DMS 273 (cell line): ENCODE measurements around the gene SLC37A1.

Experiments used
- DNase-seq: peaks from one replicate; lab custom pipeline; 2025; ENCODE audit not compliant: unreplicated experiment; lab: John Stamatoyannopoulos, UW

The SLC37A1 gene

GRCh38 chr21:42505090-42505726 lies 8.4 kb upstream of the SLC37A1 start:
- DNase-seq: no peak

DNA sequence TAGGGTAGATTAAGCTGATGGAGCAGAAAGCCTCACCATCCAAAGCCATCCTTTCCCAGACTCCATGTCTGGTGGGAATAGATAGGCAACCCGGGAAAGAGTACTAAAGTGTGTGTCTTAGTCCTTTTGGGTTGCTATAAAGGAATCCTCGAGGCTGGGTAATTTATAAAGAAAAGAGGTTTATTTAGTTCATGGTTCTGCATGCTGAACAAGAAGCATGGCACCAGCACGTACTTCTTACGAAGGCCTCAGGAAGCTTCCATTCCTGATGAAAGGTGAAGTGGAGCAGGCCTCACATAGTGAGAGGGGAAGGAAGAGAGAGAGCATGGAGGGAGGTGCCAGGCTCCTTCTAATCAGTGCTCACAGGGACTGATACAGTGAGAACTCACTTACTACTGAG lies 6.2 kb upstream of the SLC37A1 start:
- DNase-seq: no peak

- DNase-seq: no peak
Measured at GRCh38 chr21:42508371-42508770, 5.3 kb upstream of the SLC37A1 start.

DNA sequence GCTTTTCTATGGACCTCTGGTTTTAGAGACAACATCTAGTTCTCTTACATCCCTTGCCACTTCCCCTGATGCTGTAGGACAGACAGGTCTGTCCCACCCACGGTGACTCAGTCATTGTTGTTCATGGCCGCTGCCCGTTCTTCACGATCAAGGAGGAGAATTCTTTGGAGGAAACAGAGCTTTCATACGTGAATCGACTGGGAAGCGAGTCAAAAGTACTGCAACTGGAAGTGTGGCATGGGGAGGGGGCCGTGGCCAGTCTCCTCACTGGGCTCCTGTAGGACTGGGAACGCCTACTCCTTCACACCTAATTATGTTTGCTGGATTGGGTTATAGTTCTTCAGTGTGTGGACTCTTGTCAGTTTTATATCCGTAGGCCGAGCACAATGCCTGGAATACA lies 4.4 kb upstream of the SLC37A1 start:
- no peak for DNase-seq

- no peak for DNase-seq
Measured at GRCh38 chr21:42512346-42513034, 1.2 kb upstream of the SLC37A1 start.

DNA sequence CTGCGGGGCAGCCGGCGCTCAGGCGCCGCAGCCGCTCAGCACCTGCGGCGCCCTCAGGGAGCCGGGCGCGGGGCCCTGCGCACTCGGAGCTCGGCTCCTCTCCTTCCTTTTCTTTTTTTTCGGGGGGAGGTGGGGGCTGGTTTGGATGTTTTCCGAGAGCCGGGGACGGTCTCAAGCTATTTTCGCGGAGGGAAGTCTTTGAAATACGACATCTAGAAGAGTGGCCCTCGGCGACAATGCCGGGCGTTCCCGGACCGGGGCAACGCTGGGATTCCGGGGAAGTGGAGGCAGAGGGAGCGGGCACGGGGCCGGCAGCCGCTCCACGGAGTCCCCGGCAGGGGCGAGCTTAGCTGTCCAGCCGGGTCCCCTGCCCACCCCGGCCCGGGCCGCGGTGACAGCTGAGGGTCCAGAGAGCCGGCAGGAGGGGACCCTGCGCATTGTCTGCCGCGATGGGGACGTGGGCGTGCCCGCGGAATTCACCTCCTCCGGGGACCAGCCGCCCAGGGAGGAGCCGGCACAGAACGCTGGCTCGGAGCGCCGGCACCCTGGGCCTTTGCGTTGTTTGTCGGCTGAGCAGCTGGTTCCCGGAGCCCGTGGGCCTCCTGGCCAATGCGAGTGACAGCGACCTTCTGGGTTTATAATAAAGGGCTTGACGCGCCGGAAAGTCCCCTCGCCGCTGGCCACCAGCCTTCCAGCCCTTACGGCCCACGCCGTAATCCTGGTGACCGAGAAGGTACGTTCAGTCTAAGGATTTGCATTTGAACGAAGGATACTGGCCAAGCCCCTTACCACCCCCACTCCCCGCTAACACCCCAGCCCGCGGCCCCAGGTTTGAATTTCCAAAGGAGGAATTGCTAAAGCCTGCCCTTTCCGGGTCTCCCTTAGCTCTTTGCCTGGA lies 582 bp downstream of the SLC37A1 start:
- peak; percentile 54 for DNase-seq

- DNase-seq: no peak
Measured at GRCh38 chr21:42514883-42515228, 1.2 kb downstream of the SLC37A1 start.

GRCh38 chr21:42515708-42516502 lies 2.3 kb downstream of the SLC37A1 start:
- DNase-seq: no peak

GRCh38 chr21:42518215-42518614 lies 4.6 kb downstream of the SLC37A1 start:
- no peak for DNase-seq

GRCh38 chr21:42518626-42519025 lies 5.0 kb downstream of the SLC37A1 start:
- no peak for DNase-seq

DNA sequence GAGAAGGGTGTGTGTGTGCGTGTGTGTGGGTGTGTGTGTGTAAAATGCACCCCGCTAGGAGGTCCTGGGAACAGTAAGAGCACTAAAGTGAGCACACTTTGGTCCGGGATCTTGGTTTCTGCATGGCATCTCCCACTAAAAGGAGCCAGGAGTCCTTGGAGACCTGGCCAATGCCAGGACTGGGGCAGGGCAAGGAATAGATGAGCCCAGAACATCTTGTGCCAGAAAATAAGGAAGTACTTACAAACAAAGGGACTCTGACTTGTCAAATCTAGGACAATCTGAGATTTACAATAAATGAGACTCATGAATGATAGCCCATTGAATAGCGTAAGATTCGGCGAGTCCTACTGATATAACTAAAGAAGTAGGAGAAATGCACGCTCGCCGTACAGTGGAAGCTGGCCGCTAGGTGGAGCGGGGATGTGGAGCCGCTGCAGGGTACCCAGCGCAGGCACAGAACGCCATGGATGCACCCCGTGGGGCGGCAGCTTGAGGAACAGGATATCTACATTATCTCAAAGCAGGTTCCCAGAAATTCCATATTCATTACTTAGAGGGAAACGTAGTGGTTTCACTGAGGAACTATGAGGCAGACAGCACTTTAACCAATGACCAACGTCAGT lies 7.1 kb downstream of the SLC37A1 start:
- DNase-seq: no peak

DNA sequence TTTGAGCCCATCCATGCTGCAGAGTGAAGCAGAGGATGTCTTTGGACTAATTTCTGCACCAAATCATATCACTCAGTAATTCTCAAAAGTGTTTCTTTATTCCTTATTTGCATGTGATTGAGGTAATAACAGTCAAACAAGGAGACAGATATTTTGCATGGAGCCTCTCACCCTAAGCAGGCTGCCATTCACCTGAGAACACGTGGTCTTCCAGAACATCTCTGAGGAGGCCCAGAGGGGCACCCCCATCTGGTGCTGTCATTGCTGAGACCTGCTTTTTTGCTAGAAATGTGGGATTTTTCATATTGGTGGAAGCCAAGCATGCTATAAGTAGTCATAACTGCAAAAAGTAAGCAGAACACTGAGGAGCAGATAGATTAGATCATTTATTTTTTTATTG lies 7.7 kb downstream of the SLC37A1 start:
- DNase-seq: no peak

DNA sequence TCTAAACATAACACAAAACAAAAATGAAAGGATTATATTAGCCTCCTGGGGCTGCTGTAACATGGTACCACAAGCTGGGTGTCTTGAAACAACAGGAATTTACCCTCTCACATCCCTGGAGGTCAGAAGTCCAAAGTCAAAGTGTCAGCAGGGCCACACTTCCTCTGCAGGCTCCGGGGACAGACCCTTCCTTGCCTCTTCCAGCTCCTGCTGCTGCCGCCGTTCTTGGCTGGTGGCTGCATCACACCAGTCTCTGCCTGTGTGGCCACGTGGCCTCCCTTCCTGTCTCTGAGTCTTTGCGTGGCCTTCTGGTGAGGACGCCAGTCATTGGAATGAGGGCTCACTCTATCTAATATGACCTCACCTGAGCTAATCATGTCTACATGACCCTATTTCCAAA lies 8.2 kb downstream of the SLC37A1 start:
- no peak for DNase-seq

- DNase-seq: no peak
Measured at GRCh38 chr21:42522271-42522670, 8.6 kb downstream of the SLC37A1 start.

DNA sequence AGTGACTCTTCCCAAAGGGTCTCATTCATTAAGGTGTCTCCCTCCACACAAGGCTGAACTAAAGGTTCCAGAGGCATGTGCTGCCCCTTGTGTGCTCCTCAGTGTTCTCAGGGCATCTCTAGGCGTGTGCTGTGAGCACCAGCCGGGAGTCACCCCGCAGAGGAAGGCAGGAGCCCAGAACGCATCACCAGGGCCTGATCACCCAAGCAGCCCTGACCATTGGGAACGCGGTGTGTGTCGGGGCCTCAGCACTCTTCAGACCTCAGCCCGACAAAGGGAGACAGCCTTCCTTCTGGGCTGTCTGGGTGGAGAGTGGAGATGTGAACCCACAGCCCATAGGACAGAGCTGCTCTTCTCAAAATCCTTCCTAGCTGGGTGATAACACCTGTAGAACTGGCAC lies 9.1 kb downstream of the SLC37A1 start:
- no peak for DNase-seq

DNA sequence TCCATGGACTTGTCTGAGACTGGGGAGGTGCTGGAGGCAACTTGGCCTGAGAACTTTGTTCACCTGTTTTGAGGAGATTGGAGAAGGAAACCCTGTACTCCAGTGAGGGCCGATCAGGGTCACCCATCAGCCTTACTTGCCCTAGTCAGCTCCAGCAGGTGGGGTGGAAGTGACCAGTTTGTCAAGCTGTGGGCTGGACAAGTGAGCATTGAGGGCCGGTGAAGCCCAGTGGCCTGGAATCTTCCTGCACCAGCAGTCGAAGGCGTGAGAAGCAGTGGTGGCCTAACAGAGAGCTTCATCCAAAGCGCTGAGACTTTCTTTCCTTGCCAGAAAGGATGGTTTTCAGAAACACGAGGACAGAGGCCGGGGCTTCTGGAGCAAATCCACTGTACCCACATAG lies 9.6 kb downstream of the SLC37A1 start:
- DNase-seq: no peak

- no peak for DNase-seq
Measured at GRCh38 chr21:42523941-42524340, 10.3 kb downstream of the SLC37A1 start.

DNA sequence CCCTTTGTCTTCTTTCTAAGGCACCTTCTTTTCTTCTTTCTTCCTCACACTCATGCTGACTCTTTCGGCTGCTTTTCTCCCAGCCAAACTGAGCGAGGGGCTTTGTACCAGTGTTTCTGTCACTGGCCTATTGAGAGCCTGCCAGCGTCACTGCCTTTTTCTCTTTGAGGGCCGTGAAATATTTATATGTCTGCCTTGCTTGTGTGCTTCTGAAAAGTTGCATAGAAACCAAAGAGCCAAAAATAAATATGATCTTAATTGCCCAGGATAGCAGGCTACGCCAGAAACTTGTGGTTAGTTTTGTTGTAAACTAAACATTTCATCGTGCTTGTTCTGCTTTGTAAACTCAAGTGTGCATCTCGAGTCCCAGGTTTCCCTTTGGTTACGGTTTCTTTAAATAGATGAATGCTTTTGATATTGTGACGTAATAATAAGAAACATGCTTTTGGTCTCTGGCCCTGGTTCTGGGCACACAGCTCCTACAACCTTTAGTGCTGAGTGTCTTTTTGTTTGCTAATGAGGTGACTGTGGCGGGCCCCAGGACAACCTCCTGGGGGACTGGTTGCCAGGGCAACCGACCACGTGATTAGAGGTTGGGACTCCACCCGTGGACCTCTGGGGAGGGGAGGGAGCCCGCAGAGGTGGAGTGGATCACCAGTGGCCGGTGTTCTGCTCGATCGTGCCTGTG lies 10.8 kb downstream of the SLC37A1 start:
- DNase-seq: peak; percentile 57

- DNase-seq: no peak
Measured at GRCh38 chr21:42525029-42525581, 11.5 kb downstream of the SLC37A1 start.
